Cardiac fibroblast (primary cell): ENCODE measurements around the gene PRAMEF13.
"Not testable (repeated sequence)": the region's sequence is repeated elsewhere in the genome, so short reads cannot be mapped to it uniquely, and the experiment has no call there.

Source experiments
- DNase-seq, 2 donors: peaks; one replicate each; pipeline versions ENCODE4 v3.0.0 to v3.0.0-alpha.2; 2010; ENCODE audit warnings: low read depth in 2 of 2
- H3K4me3 ChIP-seq, 2 donors: replicated peaks in 1 of 2; 1 replicate in 1 of 2; 2 replicates in 1 of 2; pipeline ENCODE4 v1.5.1; 2011; ENCODE audit warnings: low read depth in 2 of 2, low read length in 2 of 2, mild to moderate bottlenecking in 2 of 2, moderate library complexity in 1 of 2
- CTCF ChIP-seq: IDR thresholded peaks from one replicate; pipeline ENCODE4 v1.5.1; 2011; ENCODE audit warnings: low read depth, mild to moderate bottlenecking, low read length, inconsistent platforms

Gene PRAMEF13

GRCh38 chr1:13201309-13201708, at the start of gene PRAMEF13:
Gene PRAMEF13 (minus strand): TSS chr1:13201409. CDS start chr1:13199589, 1,820 bp downstream.
- H3K4me3 ChIP-seq, DNase-seq: not testable (repeated sequence)

- not testable (repeated sequence) for DNase-seq, H3K4me3 ChIP-seq
Observed at GRCh38 chr1:13247122-13247521, 45.9 kb upstream of the PRAMEF13 start.

- not testable (repeated sequence) for DNase-seq, H3K4me3 ChIP-seq
Observed at GRCh38 chr1:13246554-13246871, 45.3 kb upstream of the PRAMEF13 start.

- DNase-seq, H3K4me3 ChIP-seq: not testable (repeated sequence)
Observed at GRCh38 chr1:13245841-13246553, 44.8 kb upstream of the PRAMEF13 start.

GRCh38 chr1:13243536-13244263, 42.5 kb upstream of the PRAMEF13 start:
- not testable (repeated sequence) for H3K4me3 ChIP-seq

GRCh38 chr1:13239633-13240032, 38.4 kb upstream of the PRAMEF13 start:
- DNase-seq, H3K4me3 ChIP-seq: not testable (repeated sequence)

More at GRCh38 chr1:13243536-13244263, 42.5 kb upstream of the PRAMEF13 start:
- DNase-seq: not testable (repeated sequence)

GRCh38 chr1:13237572-13237971, 36.4 kb upstream of the PRAMEF13 start:
- not testable (repeated sequence) for H3K4me3 ChIP-seq, DNase-seq

GRCh38 chr1:13234057-13234456, 32.8 kb upstream of the PRAMEF13 start:
- DNase-seq, H3K4me3 ChIP-seq: not testable (repeated sequence)

GRCh38 chr1:13232056-13232455, 30.8 kb upstream of the PRAMEF13 start:
- H3K4me3 ChIP-seq, DNase-seq: not testable (repeated sequence)

- not testable (repeated sequence) for H3K4me3 ChIP-seq, DNase-seq
Observed at GRCh38 chr1:13231061-13231750, 30.0 kb upstream of the PRAMEF13 start.

GRCh38 chr1:13230601-13231000, 29.4 kb upstream of the PRAMEF13 start:
- not testable (repeated sequence) for H3K4me3 ChIP-seq, DNase-seq

GRCh38 chr1:13230096-13230495, 28.9 kb upstream of the PRAMEF13 start:
- DNase-seq, H3K4me3 ChIP-seq: not testable (repeated sequence)

- no peak for TF ChIP-seq CTCF
- no peak overlapping the region for H3K4me3 ChIP-seq
- no peak for DNase-seq
Observed at GRCh38 chr1:13228343-13228781, 27.2 kb upstream of the PRAMEF13 start.

- H3K4me3 ChIP-seq, DNase-seq: not testable (repeated sequence)
Observed at GRCh38 chr1:13227271-13228055, 26.3 kb upstream of the PRAMEF13 start.

GRCh38 chr1:13225675-13226204, 24.5 kb upstream of the PRAMEF13 start, which contains the start of gene PRAMEF18:
Gene PRAMEF18 (minus strand): TSS chr1:13226154. CDS start chr1:13226106, 48 bp downstream.
- not testable (repeated sequence) for H3K4me3 ChIP-seq, DNase-seq
